Smooth muscle cell (in vitro differentiated cells): ENCODE measurements around the gene SIK3. TPM values are rescaled to one million over a fixed set of nuclear protein-coding genes. Genes with fewer than 3 reads are reported as not detected.

ENCODE experiments used
- DNase-seq: peaks from one replicate; lab custom pipeline; 2025; ENCODE audit not compliant: unreplicated experiment; lab: John Stamatoyannopoulos, UW
- H2AFZ ChIP-seq: fragments of 200-600 bp; sonication (generic); 2 replicates; pipeline ENCODE4 v1.6.0; 2016; ENCODE audit warnings: antibody characterized with exemption, low read depth, mild to moderate bottlenecking
- H3F3A ChIP-seq: fragments of 200-600 bp; sonication (generic); 2 replicates; pipeline ENCODE4 v1.6.0; 2017; ENCODE audit warnings: antibody characterized with exemption, low read depth
- H3K27ac ChIP-seq: fragments of 200-600 bp; sonication (generic); 2 replicates; pipeline ENCODE4 v1.5.1; 2016; ENCODE audit warnings: low read depth, mild to moderate bottlenecking
- H3K27me3 ChIP-seq: fragments of 200-600 bp; sonication (generic); 2 replicates; pipeline ENCODE4 v1.6.1; 2016; ENCODE audit warnings: low read depth, mild to moderate bottlenecking
- H3K36me3 ChIP-seq: fragments of 200-600 bp; sonication (generic); 2 replicates; pipeline ENCODE4 v1.5.1; 2016; ENCODE audit warnings: low read depth
- H3K4me1 ChIP-seq: fragments of 200-600 bp; sonication (generic); 2 replicates; pipeline ENCODE4 v1.5.1; 2016; ENCODE audit warnings: low read depth
- H3K4me2 ChIP-seq: fragments of 200-600 bp; sonication (generic); 2 replicates; pipeline ENCODE4 v1.6.0; 2016; ENCODE audit warnings: mild to moderate bottlenecking
- H3K4me3 ChIP-seq: fragments of 200-600 bp; sonication (generic); 2 replicates; pipeline ENCODE4 v1.5.1; 2016; ENCODE audit warnings: mild to moderate bottlenecking
- H3K79me2 ChIP-seq: fragments of 200-600 bp; sonication (generic); 2 replicates; pipeline ENCODE4 v1.6.0; 2016; ENCODE audit warnings: low read depth, mild to moderate bottlenecking
- H3K9ac ChIP-seq: fragments of 200-600 bp; sonication (generic); 2 replicates; pipeline ENCODE4 v1.6.0; 2016; ENCODE audit warnings: low read depth
- H3K9me3 ChIP-seq: fragments of 200-600 bp; sonication (generic); replicated peaks from 2 replicates; pipeline ENCODE4 v1.5.1; 2016; ENCODE audit warnings: low read depth
- H4K20me1 ChIP-seq: fragments of 200-600 bp; sonication (generic); 2 replicates; pipeline ENCODE4 v1.6.0; 2016; ENCODE audit warnings: low read depth
- CTCF ChIP-seq: fragments of 200-600 bp; sonication (generic); IDR thresholded peaks from 2 replicates; pipeline ENCODE4 v1.5.1; 2017; ENCODE audit warnings: borderline replicate concordance, mild to moderate bottlenecking, antibody characterized with exemption; ENCODE audit not compliant: insufficient read depth, poor library complexity, severe bottlenecking
- WGBS: methylation state at CpG from one replicate; pipeline ENCODE4 v1.1.7; 2016; ENCODE audit warnings: low lambda C conversion rate; 5-methylcytosine and 5-hydroxymethylcytosine counted together
- polyA plus RNA-seq: library from polyadenylated mRNA; unstranded; fragments of >200 nt; fragmentation: Nextera tagmentation; extraction: Ambion mirVana; gene quantifications from 2 replicates; pipeline ENCODE4 v1.2.1, GENCODE V29; 2016
- total RNA-seq: library from RNA; depleted of rRNA; stranded (reverse); fragments of >200 nt; gene quantifications from 2 replicates; pipeline ENCODE4 v1.2.3, GENCODE V29; 2014

SIK3 gene
- total and polyA plus RNA-seq, 2 experiments from 2014 or later: 11.0 to 11.9 TPM

GRCh38 chr11:117002639-117003299 lies 95.5 kb downstream of the SIK3 start:
- Histone ChIP-seq H3K27me3 (no peaks in the 10 kb centered on the region), H3K36me3 (no peaks in the 10 kb centered on the region), H3K4me3 (no peak overlapping the region), H3K27ac (no peak overlapping the region), H3K4me1 (no peaks in the 10 kb centered on the region), H3K4me2 (no peak overlapping the region), H2AFZ (no peak overlapping the region), H3F3A (no peaks in the 10 kb centered on the region), H3K9ac (no peak overlapping the region), H4K20me1 (peaks cover 96% of the 10 kb centered on the region), H3K9me3 (no peaks in the 10 kb centered on the region), H3K79me2 (peaks cover 33% of the 10 kb centered on the region)
- 97% methylated on average over 6 of the region's 6 CpGs for WGBS
- no peak for TF ChIP-seq CTCF
- DNase-seq: no peak

- no peaks in the 10 kb centered on the region for H3F3A ChIP-seq
- H3K36me3 ChIP-seq: no peaks in the 10 kb centered on the region
- 94% methylated on average over 1 of the region's 1 CpG for WGBS
- peaks cover 95% of the 10 kb centered on the region for H4K20me1 ChIP-seq
- peaks cover 53% of the 10 kb centered on the region for H3K79me2 ChIP-seq
- TF ChIP-seq CTCF: no peak
- no peak overlapping the region for H3K4me2 ChIP-seq
- H3K4me3 ChIP-seq: no peak overlapping the region
- no peaks in the 10 kb centered on the region for H3K27me3 ChIP-seq
- no peak for DNase-seq
- H3K9ac ChIP-seq: no peak overlapping the region
- no peak overlapping the region for H2AFZ ChIP-seq
- H3K4me1 ChIP-seq: no peaks in the 10 kb centered on the region
- H3K9me3 ChIP-seq: no peaks in the 10 kb centered on the region
- H3K27ac ChIP-seq: no peak overlapping the region
These were observed 98.1 kb downstream of the SIK3 start for GRCh38 chr11:117000014-117000737.

GRCh38 chr11:116997071-116997470 lies 101.2 kb downstream of the SIK3 start:
- H3F3A ChIP-seq: no peaks in the 10 kb centered on the region
- 95% methylated on average over 2 of the region's 2 CpGs for WGBS
- H3K36me3 ChIP-seq: no peaks in the 10 kb centered on the region
- no peak overlapping the region for H3K27ac ChIP-seq
- H3K27me3 ChIP-seq: no peaks in the 10 kb centered on the region
- H4K20me1 ChIP-seq: peaks cover 94% of the 10 kb centered on the region
- no peaks in the 10 kb centered on the region for H3K9me3 ChIP-seq
- H3K4me1 ChIP-seq: peaks cover 17% of the 10 kb centered on the region
- H2AFZ ChIP-seq: no peak overlapping the region
- no peak for DNase-seq
- H3K79me2 ChIP-seq: peaks cover 53% of the 10 kb centered on the region
- H3K4me2 ChIP-seq: no peak overlapping the region
- H3K4me3 ChIP-seq: no peak overlapping the region
- TF ChIP-seq CTCF: no peak
- H3K9ac ChIP-seq: no peak overlapping the region
